ENCODE measurements around the gene TELO2.

GRCh38 chr16:1537763-1538289 lies 44.7 kb downstream of the TELO2 start:
- TF ChIP-seq REST (IDR thresholded peaks at IDR 0.05; ENCODE audit: insufficient read depth in 1 of 2, low read depth in 2 of 2, low read length in 1 of 2) (no peak), CTCF (IDR thresholded peaks at IDR 0.05) (no peak)
